Measurements from ENCODE around the gene MLXIPL.

The MLXIPL gene

GRCh38 chr7:73549176-73549575 is 75.1 kb downstream of the MLXIPL start:
- DNase-seq (ENCODE audit: low spot score): no peak

DNA sequence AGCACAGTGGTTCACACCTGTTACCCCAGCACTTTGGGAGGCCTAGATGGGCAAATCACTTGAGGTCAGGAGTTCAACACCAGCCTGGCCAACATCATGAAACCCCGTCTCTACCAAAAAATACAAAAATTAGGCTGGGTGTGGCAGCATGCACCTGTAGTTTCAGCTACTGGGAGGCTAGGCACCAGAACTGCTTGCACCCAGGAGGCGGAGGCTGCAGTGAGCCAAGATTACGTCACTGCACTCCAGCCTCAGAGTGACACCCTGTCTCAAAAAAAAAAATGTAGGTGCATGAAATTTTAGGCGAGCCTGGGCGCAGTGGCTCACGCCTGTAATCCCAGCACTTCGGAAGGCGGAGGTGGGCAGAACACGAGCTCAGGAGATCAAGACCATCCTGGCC is 76.5 kb downstream of the MLXIPL start:
- DNase-seq (ENCODE audit: low spot score): no peak

DNA sequence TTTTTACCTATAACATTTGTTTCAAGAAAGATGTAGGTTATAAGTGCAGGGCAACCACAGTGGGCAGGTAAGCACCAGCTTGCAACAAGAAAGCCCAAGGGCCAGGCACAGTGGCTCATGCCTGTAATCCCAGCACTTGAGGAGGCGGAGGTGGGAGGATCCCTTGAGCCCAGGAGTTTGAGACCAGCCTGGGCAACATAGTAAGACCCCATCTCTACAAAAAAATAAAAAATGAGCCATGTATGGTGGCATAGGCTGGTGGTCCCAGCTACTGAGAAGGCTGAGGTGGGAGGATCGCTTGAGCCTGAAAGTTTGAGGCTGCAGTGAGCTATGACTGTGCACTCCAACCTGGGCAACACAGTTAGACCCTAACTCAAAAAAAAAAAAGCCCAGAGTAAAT is 79.6 kb downstream of the MLXIPL start:
- DNase-seq (ENCODE audit: low spot score): no peak
